ENCODE measurements around the gene FCMR.

FCMR gene

GRCh38 chr1:206952171-206952570 lies 30.4 kb upstream of the FCMR start:
- in situ Hi-C loops (cut with HindIII; ENCODE audit: low pct_ligation_motif_present, low pct_unique_long_range_greater_than_20kb, low sequenced_read_pairs), result no loop called here
- peak; percentile 95 for DNase-seq

- peak; percentile 97 for DNase-seq
- in situ Hi-C loops (cut with HindIII; ENCODE audit: low pct_ligation_motif_present, low pct_unique_long_range_greater_than_20kb, low sequenced_read_pairs), result no loop called here
These were observed 29.8 kb upstream of the FCMR start for GRCh38 chr1:206951318-206952100.

- in situ Hi-C loops (cut with HindIII; ENCODE audit: low pct_ligation_motif_present, low pct_unique_long_range_greater_than_20kb, low sequenced_read_pairs), result no loop called here
- no peak for DNase-seq
These were observed 27.9 kb upstream of the FCMR start for GRCh38 chr1:206949641-206950040.

- in situ Hi-C loops (cut with HindIII; ENCODE audit: low pct_ligation_motif_present, low pct_unique_long_range_greater_than_20kb, low sequenced_read_pairs), result no loop called here
- no peak for DNase-seq
These were observed 27.5 kb upstream of the FCMR start for GRCh38 chr1:206949208-206949607.

- in situ Hi-C loops (cut with HindIII; ENCODE audit: low pct_ligation_motif_present, low pct_unique_long_range_greater_than_20kb, low sequenced_read_pairs), result no loop called here
- DNase-seq, result no peak
These were observed 25.5 kb upstream of the FCMR start for GRCh38 chr1:206947255-206947654.

GRCh38 chr1:206946261-206946660 lies 24.5 kb upstream of the FCMR start, which contains the start of gene PIGR:
TSS of gene PIGR (minus strand) at chr1:206946466. CDS start at chr1:206940531, 5,935 bp downstream.
- DNase-seq, result no peak
- in situ Hi-C loops (cut with HindIII; ENCODE audit: low pct_ligation_motif_present, low pct_unique_long_range_greater_than_20kb, low sequenced_read_pairs), result no loop called here

- in situ Hi-C loops (cut with HindIII; ENCODE audit: low pct_ligation_motif_present, low pct_unique_long_range_greater_than_20kb, low sequenced_read_pairs), result no loop called here
- DNase-seq, result no peak
These were observed 24.0 kb upstream of the FCMR start for GRCh38 chr1:206945779-206946178.

GRCh38 chr1:206944703-206945102 lies 23.0 kb upstream of the FCMR start:
- no peak for DNase-seq
- in situ Hi-C loops (cut with HindIII; ENCODE audit: low pct_ligation_motif_present, low pct_unique_long_range_greater_than_20kb, low sequenced_read_pairs), result no loop called here

GRCh38 chr1:206941766-206942418 lies 20.2 kb upstream of the FCMR start:
- DNase-seq, result no peak
- in situ Hi-C loops (cut with HindIII; ENCODE audit: low pct_ligation_motif_present, low pct_unique_long_range_greater_than_20kb, low sequenced_read_pairs), result no loop called here

- no peak for DNase-seq
- in situ Hi-C loops (cut with HindIII; ENCODE audit: low pct_ligation_motif_present, low pct_unique_long_range_greater_than_20kb, low sequenced_read_pairs), result no loop called here
These were observed 18.8 kb upstream of the FCMR start for GRCh38 chr1:206940588-206940936.

GRCh38 chr1:206939841-206940587 lies 18.3 kb upstream of the FCMR start:
- in situ Hi-C loops (cut with HindIII; ENCODE audit: low pct_ligation_motif_present, low pct_unique_long_range_greater_than_20kb, low sequenced_read_pairs), result no loop called here
- no peak for DNase-seq

GRCh38 chr1:206939131-206939530 lies 17.4 kb upstream of the FCMR start:
- no peak for DNase-seq
- in situ Hi-C loops (cut with HindIII; ENCODE audit: low pct_ligation_motif_present, low pct_unique_long_range_greater_than_20kb, low sequenced_read_pairs), result no loop called here

GRCh38 chr1:206937425-206937824 lies 15.7 kb upstream of the FCMR start:
- DNase-seq, result no peak
- in situ Hi-C loops (cut with HindIII; ENCODE audit: low pct_ligation_motif_present, low pct_unique_long_range_greater_than_20kb, low sequenced_read_pairs), result no loop called here

GRCh38 chr1:206935491-206936067 lies 13.8 kb upstream of the FCMR start:
- peak; percentile 69 for DNase-seq
- in situ Hi-C loops (cut with HindIII; ENCODE audit: low pct_ligation_motif_present, low pct_unique_long_range_greater_than_20kb, low sequenced_read_pairs), result no loop called here

- in situ Hi-C loops (cut with HindIII; ENCODE audit: low pct_ligation_motif_present, low pct_unique_long_range_greater_than_20kb, low sequenced_read_pairs), result no loop called here
- peak; percentile 29 for DNase-seq
These were observed 11.7 kb upstream of the FCMR start for GRCh38 chr1:206933333-206933945.

GRCh38 chr1:206932177-206932576 lies 10.4 kb upstream of the FCMR start:
- DNase-seq, result no peak
- in situ Hi-C loops (cut with HindIII; ENCODE audit: low pct_ligation_motif_present, low pct_unique_long_range_greater_than_20kb, low sequenced_read_pairs), result no loop called here

GRCh38 chr1:206931709-206932108 lies 10.0 kb upstream of the FCMR start:
- no peak for DNase-seq
- in situ Hi-C loops (cut with HindIII; ENCODE audit: low pct_ligation_motif_present, low pct_unique_long_range_greater_than_20kb, low sequenced_read_pairs), result no loop called here

- no peak for DNase-seq
- in situ Hi-C loops (cut with HindIII; ENCODE audit: low pct_ligation_motif_present, low pct_unique_long_range_greater_than_20kb, low sequenced_read_pairs), result no loop called here
These were observed 8.6 kb upstream of the FCMR start for GRCh38 chr1:206930210-206930798.
